Tibial artery (tissue), 4 donors: ENCODE measurements around the gene GPR55.
A peak's percentile ranks its signal among the peaks of the same experiment; 100 is the strongest.

Experiments
- DNase-seq, 2 donors: peaks; one replicate each; pipeline ENCODE4 v3.0.0-alpha.2; 2019
- H3K27ac ChIP-seq, 2 donors: fragments of 200-600 bp; sonication (generic) in 1 of 2; 1 replicate in 1 of 2; 2 replicates in 1 of 2; pipeline ENCODE4 v1.5.1; 2018 to 2019; ENCODE audit warnings: mild to moderate bottlenecking in 1 of 2
- H3K27me3 ChIP-seq, 2 donors: fragments of 200-600 bp; sonication (generic) in 1 of 2; one replicate each; pipeline versions ENCODE4 v1.5.1 to v1.6.0; 2016 to 2019
- H3K36me3 ChIP-seq, 3 donors: fragments of 200-600 bp; sonication (generic) in 2 of 3; one replicate each; pipeline ENCODE4 v1.5.1; 2016 to 2019; ENCODE audit warnings: mild to moderate bottlenecking in 2 of 3
- H3K4me1 ChIP-seq, 4 donors: fragments of 200-600 bp; sonication (generic) in 2 of 4; 1 replicate in 3 of 4; 2 replicates in 1 of 4; pipeline ENCODE4 v1.5.1; 2016 to 2019
- H3K4me3 ChIP-seq, 2 donors: fragments of 200-600 bp; sonication (generic) in 1 of 2; 1 replicate in 1 of 2; 2 replicates in 1 of 2; pipeline ENCODE4 v1.5.1; 2018 to 2019; ENCODE audit warnings: mild to moderate bottlenecking in 2 of 2
- H3K9me3 ChIP-seq, 3 donors: fragments of 200-600 bp; sonication (generic) in 1 of 3; one replicate each; pipeline ENCODE4 v1.5.1; 2016 to 2019
- CTCF ChIP-seq, 2 experiments: fragments of 200-600 bp in 1 of 2; fragments of 450-650 bp in 1 of 2; IDR thresholded peaks; one replicate each; pipeline ENCODE4 v1.5.1; 2017 to 2019; ENCODE audit warnings: antibody characterized with exemption in 2 of 2, mild to moderate bottlenecking in 1 of 2, moderate library complexity in 1 of 2
- intact Hi-C: fragments of 100-400 bp; cut with DNase I; formaldehyde crosslinking; loops from one replicate; pipeline ENCODE4 v1.15.0; 2023; ENCODE audit warnings: low total_unique reads

The GPR55 gene

GRCh38 chr2:230912724-230913123 is 12.3 kb downstream of the GPR55 start:
- Histone ChIP-seq H3K4me1 (no peaks in the 10 kb centered on the region), H3K4me3 (no peak overlapping the region), H3K27ac (no peak overlapping the region), H3K36me3 (no peaks in the 10 kb centered on the region), H3K27me3 (peaks cover 0 to 9% of the 10 kb centered on the region in 2 donors), H3K9me3 (no peaks in the 10 kb centered on the region)
- no peak for TF ChIP-seq CTCF (IDR thresholded peaks at IDR 0.05)
- intact Hi-C loops = no loop called here
- no peak for DNase-seq

DNA sequence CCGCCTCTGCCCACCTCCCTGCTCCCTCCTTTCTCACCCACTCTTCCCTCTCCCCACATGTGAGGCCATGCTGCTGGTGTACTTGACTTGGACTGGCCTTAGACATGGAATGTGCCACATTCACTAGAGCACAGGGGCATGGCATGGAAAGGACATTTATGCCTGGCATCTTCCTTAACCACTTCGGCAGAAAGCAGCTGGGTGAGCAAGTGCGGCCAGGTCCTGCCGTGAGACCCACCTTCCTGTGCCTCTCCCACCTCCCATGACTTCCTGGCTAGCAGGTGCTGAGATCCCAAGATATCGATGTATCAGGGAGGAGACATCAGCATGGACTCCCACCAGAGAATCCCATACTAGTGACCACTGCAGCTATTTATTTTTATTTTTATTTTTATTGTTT is 13.0 kb downstream of the GPR55 start:
- intact Hi-C loops = no loop called here
- Histone ChIP-seq H3K36me3 (no peaks in the 10 kb centered on the region), H3K27me3 (peaks cover 0 to 9% of the 10 kb centered on the region in 2 donors), H3K9me3 (no peaks in the 10 kb centered on the region), H3K4me3 (no peak overlapping the region), H3K27ac (no peak overlapping the region), H3K4me1 (no peaks in the 10 kb centered on the region)
- DNase-seq = peak in 1 of 2 donors; percentile 34
- no peak for TF ChIP-seq CTCF (IDR thresholded peaks at IDR 0.05)

DNA sequence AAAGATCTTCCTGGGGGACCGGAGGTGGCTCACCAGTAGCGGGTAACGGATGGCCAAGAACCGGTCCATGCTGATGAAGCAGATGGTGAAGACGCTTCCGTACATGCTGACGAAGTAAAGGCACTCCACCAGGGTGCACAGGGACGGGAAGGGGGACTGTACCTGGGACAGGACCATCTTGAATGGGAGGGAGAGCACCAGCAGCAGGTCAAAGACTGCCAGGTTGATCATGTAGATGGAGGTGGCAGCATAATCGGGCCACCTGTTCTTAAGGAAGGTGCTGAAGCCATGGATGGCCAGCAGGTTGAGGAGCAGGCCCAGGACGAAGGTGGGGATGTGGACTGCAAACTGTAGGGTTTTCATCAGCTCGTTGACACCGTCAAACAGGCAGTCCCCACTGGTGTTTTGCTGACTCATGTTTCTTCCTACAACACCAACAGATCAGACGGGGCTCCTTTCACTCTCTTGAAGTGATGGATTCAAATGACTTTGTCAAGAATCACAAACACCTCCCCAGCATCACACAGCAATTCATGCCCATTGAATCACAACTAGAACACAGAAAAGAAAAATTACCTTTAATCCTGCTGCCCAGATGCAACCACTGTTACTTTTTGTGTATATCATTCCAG is 14.4 kb downstream of the GPR55 start:
- H3K4me3 ChIP-seq = no peak overlapping the region
- TF ChIP-seq CTCF (IDR thresholded peaks at IDR 0.05) = no peak
- no peaks in the 10 kb centered on the region for H3K4me1 ChIP-seq
- H3K27me3 ChIP-seq = peaks cover 0 to 9% of the 10 kb centered on the region in 2 donors
- H3K27ac ChIP-seq = no peak overlapping the region
- intact Hi-C loops = no loop called here
- DNase-seq = peak; percentile 12 to 23
- H3K36me3 ChIP-seq = no peaks in the 10 kb centered on the region
- H3K9me3 ChIP-seq = no peaks in the 10 kb centered on the region

DNA sequence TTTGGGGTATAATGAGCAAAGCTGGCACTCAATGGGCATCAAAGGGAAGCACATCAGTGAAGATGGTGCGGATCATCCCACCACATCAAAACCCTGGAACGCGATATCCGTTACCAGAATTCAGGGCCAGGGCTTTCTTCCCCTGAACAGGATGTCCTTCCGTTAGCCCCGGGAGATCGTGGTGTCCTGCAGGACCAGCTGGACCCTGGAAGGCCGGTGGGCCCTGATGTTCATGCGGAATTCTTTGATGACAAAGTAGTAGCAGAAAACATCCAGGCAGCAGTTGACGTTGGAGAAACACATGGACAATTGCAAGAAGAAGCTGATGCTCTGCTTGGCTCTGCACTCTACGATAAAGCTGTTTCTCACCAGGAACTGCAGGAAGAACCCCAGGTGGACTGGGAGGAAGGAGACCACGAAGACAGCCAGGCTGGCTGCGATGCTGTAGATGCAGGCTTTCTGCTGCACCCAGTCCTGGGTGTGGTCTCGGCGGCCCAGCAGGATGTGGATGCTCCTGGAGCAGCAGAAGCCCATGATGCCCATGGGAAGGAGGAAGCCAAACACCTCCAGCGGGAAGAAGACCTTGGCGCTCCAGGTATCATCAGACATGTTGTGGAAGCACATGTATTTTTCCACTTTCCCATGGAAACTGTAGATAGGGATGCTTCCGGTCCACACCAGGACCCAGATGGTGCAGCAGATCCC is 15.0 kb downstream of the GPR55 start:
- TF ChIP-seq CTCF (IDR thresholded peaks at IDR 0.05) = no peak
- Histone ChIP-seq H3K4me3 (no peak overlapping the region), H3K27me3 (peaks cover 0 to 6% of the 10 kb centered on the region in 2 donors), H3K9me3 (no peaks in the 10 kb centered on the region), H3K36me3 (no peaks in the 10 kb centered on the region), H3K4me1 (no peaks in the 10 kb centered on the region), H3K27ac (no peak overlapping the region)
- DNase-seq = peak; percentile 15 to 41
- intact Hi-C loops = no loop called here

DNA sequence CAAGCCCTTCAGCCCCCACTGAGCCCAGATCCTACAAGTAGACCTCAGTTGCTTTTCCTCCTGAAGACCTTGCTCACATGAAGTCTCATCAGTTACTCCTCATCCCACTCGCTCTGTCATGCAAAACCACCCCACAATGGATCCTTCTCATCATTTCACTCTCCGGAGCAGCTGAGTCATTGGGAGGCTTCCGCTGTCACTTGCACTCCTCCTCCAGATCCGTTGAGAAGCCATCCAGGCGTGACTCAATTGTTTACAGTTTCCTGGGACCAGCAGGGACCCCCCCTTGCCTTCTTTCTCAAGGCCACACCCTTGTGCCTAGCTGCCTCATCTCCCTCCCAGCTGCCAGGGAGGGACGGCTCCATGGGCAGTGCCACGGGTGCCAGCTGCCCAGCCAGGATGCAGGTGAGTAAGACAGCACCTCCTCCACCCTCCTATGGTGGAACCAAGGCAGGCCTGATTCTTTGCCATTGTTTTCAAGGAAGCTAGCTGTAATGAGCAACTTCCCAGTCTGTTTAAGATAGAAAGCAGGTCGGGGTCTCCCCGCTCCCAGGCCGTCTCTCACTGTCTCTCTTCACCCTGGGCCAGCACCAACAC is 16.3 kb downstream of the GPR55 start:
- no peak overlapping the region for H3K4me3 ChIP-seq
- H3K36me3 ChIP-seq = no peaks in the 10 kb centered on the region
- TF ChIP-seq CTCF (IDR thresholded peaks at IDR 0.05) = no peak
- no peaks in the 10 kb centered on the region for H3K9me3 ChIP-seq
- DNase-seq = peak in 1 of 2 donors; percentile 32
- peaks cover 0 to 2% of the 10 kb centered on the region in 2 donors for H3K27me3 ChIP-seq
- no peak overlapping the region for H3K27ac ChIP-seq
- intact Hi-C loops = no loop called here
- no peaks in the 10 kb centered on the region for H3K4me1 ChIP-seq
